Right cardiac atrium (tissue), 5 donors: Measurements from ENCODE around the gene PAPOLB. TPM values are rescaled to one million over a fixed set of nuclear protein-coding genes. Genes with fewer than 3 reads are reported as not detected.

Experiments
- ATAC-seq, 2 donors: fragments of 200-7000 bp; cut with Tn5 transposase; one replicate each; pipeline versions ENCODE4 v1.8.0 to v1.9.1; 2020; ENCODE audit warnings: moderate library complexity in 2 of 2, mild to moderate bottlenecking in 1 of 2
- DNase-seq, 3 donors: peaks; one replicate each; pipeline ENCODE4 v3.0.0-alpha.2; 2020
- H3K27ac ChIP-seq: one replicate; pipeline ENCODE4 v1.5.1; 2013; ENCODE audit warnings: mild to moderate bottlenecking, low read length, control low read depth, moderate library complexity
- H3K27me3 ChIP-seq: one replicate; pipeline ENCODE4 v1.6.1; 2013; ENCODE audit not compliant: control insufficient read depth, insufficient read depth
- H3K4me1 ChIP-seq: one replicate; pipeline ENCODE4 v1.6.1; 2013; ENCODE audit warnings: low read length; ENCODE audit not compliant: control insufficient read depth, insufficient read depth
- H3K4me3 ChIP-seq: one replicate; pipeline ENCODE4 v1.5.1; 2013; ENCODE audit warnings: low read length, control low read depth
- H3K9me3 ChIP-seq: one replicate; pipeline ENCODE4 v1.6.1; 2013; ENCODE audit warnings: low read length; ENCODE audit not compliant: control insufficient read depth
- WGBS: extraction: QIAGEN DNeasy Blood & Tissue Kit; methylation state at CpG from one replicate; pipeline ENCODE4 v1.1.7; 2013; 5-methylcytosine and 5-hydroxymethylcytosine counted together
- intact Hi-C, 4 donors: fragments of 100-400 bp; cut with DNase I; formaldehyde crosslinking; loops; one replicate each; pipeline versions ENCODE4 v1.11.0 to v1.14.0; 2022 to 2023
- polyA plus RNA-seq: library from polyadenylated mRNA; stranded (reverse); fragments of 200-250 nt; gene quantifications from one replicate; pipeline ENCODE4 v1.2.3, GENCODE V29; 2013
- total RNA-seq, 4 donors: library from RNA; stranded (reverse); fragmentation: NEBNext Ultra II Directional; extraction: Animal tissue kit (Norgen Biotek cat#: 25700); gene quantifications; one replicate each; pipeline ENCODE4 v1.2.1, GENCODE V29; 2021
- donor health status: healthy with polysubstance abuse.
- donor health status: DM: no; HTN: yes; CAD: no.
- donor health status: DM: no; HTN: no; CAD: no.
- donor health status: DM: no; HTN: yes; CAD: no; lungs with severe emphysema.
- donor health status: DM: yes; HTN: yes; CAD: no.

The PAPOLB gene
- total and polyA plus RNA-seq, 5 donors = 0.16 to 0.39 (median 0.29) TPM

DNA sequence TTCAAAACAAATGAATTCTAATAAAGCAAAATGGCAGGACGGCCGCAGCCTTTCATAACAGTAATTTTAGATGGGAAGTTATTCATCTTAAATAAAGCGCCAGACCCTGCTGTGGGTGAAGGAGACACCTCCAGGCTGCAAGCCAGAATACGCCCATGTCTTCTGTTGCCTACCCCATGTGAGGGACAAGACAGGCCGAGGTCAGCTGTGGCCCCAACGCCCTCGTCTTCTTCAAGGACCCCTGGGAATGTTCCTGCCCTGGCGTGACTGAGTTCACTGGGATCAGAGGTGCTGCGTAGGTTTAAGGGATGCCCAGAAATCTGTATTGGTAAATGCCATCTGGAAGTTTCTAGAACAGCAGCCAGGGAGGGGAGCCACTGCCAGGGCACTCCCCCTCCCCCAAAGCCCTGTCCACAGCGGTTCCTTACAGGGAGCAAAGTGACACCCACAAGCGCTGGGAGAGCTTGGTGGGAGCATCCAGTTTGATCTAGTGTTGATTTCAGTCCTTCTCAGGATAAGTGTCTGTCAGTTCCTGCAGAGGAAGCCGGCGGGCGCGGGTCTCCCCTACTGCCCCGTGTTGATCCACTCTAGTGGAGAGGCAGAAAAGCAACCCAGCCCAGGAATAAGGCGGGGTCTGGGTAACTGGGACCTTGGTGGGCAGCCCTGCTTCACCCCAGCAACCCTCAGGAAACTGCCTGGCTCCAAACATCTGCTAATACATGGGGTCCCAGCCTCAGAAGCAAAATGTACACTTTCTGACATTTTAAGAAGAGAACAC lies 20.6 kb downstream of the PAPOLB start:
- ATAC-seq (no peak), DNase-seq (no peak)
- Histone ChIP-seq H3K9me3 (no peaks in the 10 kb centered on the region), H3K27me3 (no peaks in the 10 kb centered on the region), H3K4me1 (no peaks in the 10 kb centered on the region), H3K27ac (no peak overlapping the region), H3K4me3 (no peak overlapping the region)
- intact Hi-C loops = no loop called here
- WGBS = 95% methylated on average over 17 of the region's 17 CpGs

DNA sequence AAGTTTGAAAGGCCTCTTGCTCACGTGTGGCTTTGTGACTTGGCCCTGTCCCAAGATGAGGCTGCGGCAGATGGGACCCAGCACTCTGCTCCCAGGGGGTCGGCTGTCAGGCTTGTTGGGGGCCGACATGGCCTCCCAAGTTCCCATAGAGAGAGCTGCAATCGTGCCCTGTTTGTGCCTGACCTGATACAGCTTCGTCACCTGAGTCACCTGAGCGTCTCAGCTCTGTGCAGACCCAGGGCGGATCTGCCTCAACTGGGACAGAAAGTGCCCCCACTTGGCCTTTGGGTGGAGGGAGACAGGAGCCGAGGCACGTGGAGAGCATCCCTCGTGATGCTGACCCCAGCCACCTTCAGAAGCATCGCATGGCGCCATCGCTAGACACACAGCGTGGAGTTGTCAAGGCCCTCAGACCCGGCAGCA lies 21.7 kb downstream of the PAPOLB start:
- no peak overlapping the region for H3K4me3 ChIP-seq
- no peaks in the 10 kb centered on the region for H3K9me3 ChIP-seq
- 88% methylated on average over 16 of the region's 16 CpGs for WGBS
- ATAC-seq (no peak), DNase-seq (peak in 1 of 3 donors; percentile 30)
- H3K27me3 ChIP-seq = no peaks in the 10 kb centered on the region
- no peak overlapping the region for H3K27ac ChIP-seq
- no peaks in the 10 kb centered on the region for H3K4me1 ChIP-seq
- intact Hi-C loops = no loop called here

- no peaks in the 10 kb centered on the region for H3K27me3 ChIP-seq
- DNase-seq (peak in 1 of 3 donors; percentile 41), ATAC-seq (no peak)
- H3K27ac ChIP-seq = no peak overlapping the region
- H3K4me1 ChIP-seq = no peaks in the 10 kb centered on the region
- 92% methylated on average over 21 of the region's 21 CpGs for WGBS
- no peak overlapping the region for H3K4me3 ChIP-seq
- intact Hi-C loops = loop anchor here in 3 of 4 donors (10.0 kb wide), 2 partner anchors 46 to 246 kb away; partner anchors contain the start of gene RADIL (in 1 of the 3)
- no peaks in the 10 kb centered on the region for H3K9me3 ChIP-seq
Measured at GRCh38 chr7:4838626-4839334, 23.1 kb downstream of the PAPOLB start.

GRCh38 chr7:4837803-4838625 lies 23.8 kb downstream of the PAPOLB start:
- no peaks in the 10 kb centered on the region for H3K9me3 ChIP-seq
- ATAC-seq = no peak
- no peak overlapping the region for H3K4me3 ChIP-seq
- no peaks in the 10 kb centered on the region for H3K4me1 ChIP-seq
- DNase-seq = peak in 2 of 3 donors; percentile 45 to 48
- 45% methylated on average over 30 of the region's 30 CpGs for WGBS
- H3K27me3 ChIP-seq = no peaks in the 10 kb centered on the region
- intact Hi-C loops = loop anchor here in 3 of 4 donors (10.0 kb wide), 2 partner anchors 47 to 247 kb away; partner anchors contain the start of gene RADIL (in 1 of the 3)
- H3K27ac ChIP-seq = no peak overlapping the region

DNA sequence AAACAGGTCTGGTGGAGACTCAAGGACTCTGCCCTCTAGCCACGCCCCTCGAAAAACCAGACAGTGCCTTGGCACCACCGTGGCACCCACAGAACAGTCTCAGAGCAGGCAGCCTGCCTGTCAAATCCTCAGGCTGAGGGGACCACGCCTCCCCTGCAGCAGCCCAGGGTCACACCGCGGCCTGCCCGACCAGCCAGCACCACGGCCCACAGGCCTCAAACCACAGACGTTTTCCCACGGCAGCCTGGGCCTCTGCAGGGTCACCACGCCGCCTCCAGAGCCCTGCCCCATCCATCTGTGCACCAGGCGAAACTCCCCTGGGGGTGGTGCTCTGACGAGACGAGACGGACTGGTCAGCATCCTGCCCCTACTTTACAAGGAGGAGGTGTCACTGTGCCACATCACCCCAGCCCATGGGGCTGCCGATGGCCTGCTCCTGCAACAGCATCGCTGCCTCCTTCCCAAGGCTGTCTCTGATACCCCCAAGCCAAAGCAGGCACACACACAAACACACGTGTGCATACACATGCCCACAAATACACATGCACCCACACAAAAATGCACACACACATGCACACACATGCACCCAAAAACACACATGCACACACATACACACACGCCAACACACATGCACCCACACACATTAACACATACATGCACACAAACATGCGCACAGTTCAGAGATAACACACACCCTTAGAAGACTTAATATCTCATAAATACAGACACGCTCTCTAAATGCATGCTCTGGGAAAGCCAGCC lies 24.6 kb downstream of the PAPOLB start:
- intact Hi-C loops = loop anchor here in 3 of 4 donors (10.0 kb wide), 2 partner anchors 48 to 248 kb away; partner anchors contain the start of gene RADIL (in 1 of the 3)
- WGBS = 67% methylated on average over 22 of the region's 22 CpGs
- no peak overlapping the region for H3K27ac ChIP-seq
- H3K4me1 ChIP-seq = no peaks in the 10 kb centered on the region
- H3K27me3 ChIP-seq = no peaks in the 10 kb centered on the region
- DNase-seq = peak in 2 of 3 donors; percentile 47 to 67
- H3K9me3 ChIP-seq = no peaks in the 10 kb centered on the region
- peak; percentile 3 to 15 for ATAC-seq
- no peak overlapping the region for H3K4me3 ChIP-seq

- WGBS = 96% methylated on average over 30 of the region's 30 CpGs
- H3K27ac ChIP-seq = no peak overlapping the region
- intact Hi-C loops = loop anchor here in 3 of 4 donors (10.0 kb wide), 2 partner anchors 49 to 249 kb away; partner anchors contain the start of gene RADIL (in 1 of the 3)
- DNase-seq (peak in 2 of 3 donors; percentile 46 to 47), ATAC-seq (no peak)
- H3K4me1 ChIP-seq = no peaks in the 10 kb centered on the region
- no peaks in the 10 kb centered on the region for H3K27me3 ChIP-seq
- H3K9me3 ChIP-seq = no peaks in the 10 kb centered on the region
- no peak overlapping the region for H3K4me3 ChIP-seq
Measured at GRCh38 chr7:4836206-4836661, 25.6 kb downstream of the PAPOLB start.

DNA sequence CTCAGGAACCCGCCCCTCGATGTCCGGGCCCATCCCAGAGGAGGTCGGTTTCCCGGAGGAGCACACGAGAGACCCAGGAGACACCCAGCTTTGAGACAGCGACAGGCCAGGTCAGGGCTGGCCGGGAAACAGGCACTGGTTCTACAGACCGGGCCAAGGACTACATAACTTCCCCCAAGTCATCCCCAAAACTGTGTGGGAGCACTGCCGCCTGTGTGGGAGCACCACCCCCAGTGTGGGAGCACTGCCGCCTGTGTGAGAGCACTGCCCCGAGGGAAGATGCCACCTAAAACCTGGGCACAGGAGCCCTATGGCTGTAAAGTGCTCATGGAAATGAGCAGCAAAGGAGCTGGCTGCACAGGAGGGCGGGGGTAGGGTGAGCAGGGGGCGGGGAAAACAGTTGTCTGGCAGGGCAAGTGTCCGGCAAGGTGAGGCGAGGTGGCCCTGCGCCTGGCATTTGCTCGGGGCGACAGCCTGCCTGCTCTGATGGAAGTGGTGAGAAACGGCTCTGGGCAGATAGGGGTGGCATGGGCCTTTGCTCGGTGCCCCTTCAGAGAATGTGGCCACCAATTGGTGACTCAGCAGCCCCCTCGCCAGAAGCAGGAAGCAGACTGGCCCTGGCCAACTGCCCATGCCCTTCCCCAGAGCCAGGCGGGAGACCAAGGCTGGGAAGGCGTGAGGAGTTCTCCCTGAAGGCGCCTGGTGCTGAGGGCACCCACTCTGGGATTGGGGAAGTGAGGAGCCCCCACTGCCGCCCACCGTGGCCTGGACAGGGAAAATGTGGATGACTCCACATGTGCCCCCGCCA lies 26.2 kb downstream of the PAPOLB start:
- intact Hi-C loops = loop anchor here in 3 of 4 donors (10.0 kb wide), 2 partner anchors 49 to 249 kb away; partner anchors contain the start of gene RADIL (in 1 of the 3)
- ATAC-seq (no peak), DNase-seq (peak in 2 of 3 donors; percentile 46 to 51)
- Histone ChIP-seq H3K9me3 (no peaks in the 10 kb centered on the region), H3K27me3 (no peaks in the 10 kb centered on the region), H3K27ac (no peak overlapping the region), H3K4me3 (no peak overlapping the region), H3K4me1 (no peaks in the 10 kb centered on the region)
- 92% methylated on average over 28 of the region's 28 CpGs for WGBS

DNA sequence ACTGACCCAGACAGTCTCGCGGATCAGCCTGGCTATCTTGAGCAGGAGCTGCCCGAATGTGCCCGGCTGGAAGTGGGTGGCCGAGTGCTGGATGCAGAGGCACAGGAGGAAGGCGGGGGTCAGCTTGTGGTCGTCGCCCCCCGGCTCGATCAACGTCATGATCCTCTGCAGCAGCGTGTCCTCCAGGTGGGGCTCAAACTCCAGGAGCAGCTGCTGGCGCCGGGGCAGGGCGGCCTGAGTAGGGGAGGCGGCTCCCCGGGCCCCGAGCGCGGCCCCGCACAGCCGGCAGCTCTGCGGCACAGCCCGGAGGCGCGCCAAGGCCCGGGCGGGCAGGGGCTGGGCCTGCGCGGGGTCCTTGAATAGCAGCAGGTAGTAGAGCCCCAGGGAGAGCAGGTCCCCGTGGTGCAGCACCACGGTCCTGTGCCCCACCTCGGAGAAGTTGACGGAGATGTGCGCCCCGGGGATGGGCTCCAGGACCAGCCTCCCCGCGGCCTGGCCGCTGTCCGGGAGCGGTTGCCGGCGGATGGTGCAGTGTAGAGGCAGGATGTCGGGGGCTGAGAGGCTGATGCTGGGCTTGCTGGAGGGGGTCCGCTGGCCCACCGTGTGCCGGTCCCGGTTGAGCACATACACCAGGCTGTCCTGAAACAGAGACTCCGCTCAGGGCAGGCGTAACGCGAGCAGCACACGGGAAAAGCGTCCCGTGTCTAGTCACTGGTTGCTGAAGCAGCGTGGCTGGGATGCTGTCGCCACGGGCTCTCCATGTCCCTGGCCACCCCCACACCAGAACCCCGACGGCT lies 27.0 kb downstream of the PAPOLB start:
- ATAC-seq = no peak
- no peaks in the 10 kb centered on the region for H3K9me3 ChIP-seq
- H3K4me3 ChIP-seq = no peak overlapping the region
- no peaks in the 10 kb centered on the region for H3K4me1 ChIP-seq
- peak in 1 of 3 donors; percentile 58 for DNase-seq
- no peak overlapping the region for H3K27ac ChIP-seq
- intact Hi-C loops = loop anchor here (5.0 to 10.0 kb wide), 3 partner anchors 48 to 250 kb away; partner anchors contain the start of gene RADIL (in 3 of the 4)
- WGBS = 96% methylated on average over 60 of the region's 60 CpGs
- no peaks in the 10 kb centered on the region for H3K27me3 ChIP-seq
